Small intestine (tissue), 7 donors: ENCODE results near the gene ZNF521. TPM values are rescaled to one million over a fixed set of nuclear protein-coding genes. Genes with fewer than 3 reads are reported as not detected.

Experiments
- DNase-seq, 2 donors: peaks; one replicate each; pipeline versions ENCODE4 v3.0.0 to v3.0.0-alpha.2; 2013
- FAIRE-seq: peaks from 2 replicates; lab custom pipeline; 2012; peaks lifted over from hg19 to GRCh38; lab: Jason Lieb, UNC
- H3K27ac ChIP-seq, 3 donors: one replicate each; pipeline ENCODE4 v1.5.1; 2013; ENCODE audit warnings: low read length in 2 of 3, mild to moderate bottlenecking in 2 of 3, control low read depth in 1 of 3, inconsistent platforms in 1 of 3, low read depth in 1 of 3, moderate library complexity in 1 of 3
- H3K27me3 ChIP-seq, 3 donors: one replicate each; pipeline ENCODE4 v1.6.1; 2013; ENCODE audit warnings: low read length in 3 of 3, inconsistent platforms in 1 of 3; ENCODE audit not compliant: control insufficient read depth in 3 of 3, insufficient read depth in 3 of 3
- H3K36me3 ChIP-seq, 3 donors: one replicate each; pipeline ENCODE4 v1.6.1; 2013; ENCODE audit warnings: low read length in 3 of 3, inconsistent platforms in 1 of 3, low read depth in 1 of 3, mild to moderate bottlenecking in 1 of 3, moderate library complexity in 1 of 3; ENCODE audit not compliant: control insufficient read depth in 3 of 3, insufficient read depth in 2 of 3
- H3K4me1 ChIP-seq, 3 donors: one replicate each; pipeline ENCODE4 v1.6.1; 2013; ENCODE audit warnings: low read length in 2 of 3, inconsistent platforms in 1 of 3, low read depth in 1 of 3, mild to moderate bottlenecking in 1 of 3, moderate library complexity in 1 of 3; ENCODE audit not compliant: control insufficient read depth in 3 of 3, insufficient read depth in 2 of 3
- H3K4me3 ChIP-seq, 3 donors: one replicate each; pipeline ENCODE4 v1.5.1; 2013; ENCODE audit warnings: low read length in 3 of 3, control low read depth in 1 of 3, inconsistent platforms in 1 of 3, low read depth in 1 of 3, mild to moderate bottlenecking in 1 of 3, moderate library complexity in 1 of 3
- H3K9me3 ChIP-seq, 2 donors: one replicate each; pipeline ENCODE4 v1.6.1; 2013; ENCODE audit warnings: low read depth in 1 of 2, low read length in 1 of 2; ENCODE audit not compliant: control insufficient read depth in 2 of 2, insufficient read depth in 1 of 2
- WGBS, 3 donors: extraction: QIAGEN DNeasy Blood & Tissue Kit; methylation state at CpG; one replicate each; pipeline ENCODE4 v1.1.7; 2013; 5-methylcytosine and 5-hydroxymethylcytosine counted together
- polyA plus RNA-seq, 4 donors: library from polyadenylated mRNA; stranded (reverse) in 3 of 4; unstranded in 1 of 4; fragments of 200-250 nt in 3 of 4; fragments of 120-200 nt in 1 of 4; gene quantifications; one replicate each; pipeline versions ENCODE4 v1.2.1 to v1.2.3, GENCODE V29; 2013
- donor health status: healthy with polysubstance abuse.
- donor health status: control.
- donor health status: control.
- donor health status: Bipolar disorder and iron deficiency.
- donor health status: healthy.

Gene ZNF521
- polyA plus RNA-seq, 4 donors, result 3.5 to 5.5 (median 3.9) TPM; not detected in 1

GRCh38 chr18:25145731-25146511 is 206.0 kb downstream of the ZNF521 start:
- DNase-seq, result no peak
- no peaks in the 10 kb centered on the region for H3K27me3 ChIP-seq

DNA sequence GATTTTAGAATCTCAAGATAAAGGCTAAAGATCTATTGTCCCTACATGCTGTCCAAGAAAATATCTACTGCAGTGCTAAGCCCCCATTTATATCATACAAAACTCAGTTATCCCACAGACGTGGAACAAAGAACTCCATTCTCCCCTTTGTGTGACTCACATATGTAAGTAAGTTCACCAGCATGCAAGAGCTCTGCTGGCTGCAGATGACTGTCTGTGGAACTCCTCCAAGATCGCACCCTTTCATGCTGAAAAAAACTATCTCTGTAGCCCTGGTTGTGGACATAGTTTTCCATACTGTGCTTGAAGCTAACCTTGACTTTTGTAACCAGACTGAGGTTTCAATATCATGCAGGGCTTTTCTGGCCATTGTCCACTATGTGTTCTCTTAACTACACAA is 207.1 kb downstream of the ZNF521 start:
- Histone ChIP-seq H3K4me3 (no peak overlapping the region), H3K36me3 (no peaks in the 10 kb centered on the region), H3K9me3 (no peaks in the 10 kb centered on the region), H3K27me3 (no peaks in the 10 kb centered on the region), H3K27ac (no peak overlapping the region), H3K4me1 (peaks cover 0 to 2% (median 0%) of the 10 kb centered on the region in 3 donors)
- FAIRE-seq (no peak), DNase-seq (no peak)
- 52 to 61% (median 52%) methylated on average over 2 of the region's 2 CpGs for WGBS, 3 donors

More at GRCh38 chr18:25145731-25146511, 206.0 kb downstream of the ZNF521 start:
- FAIRE-seq, result no peak
- Histone ChIP-seq H3K27ac (no peak overlapping the region), H3K9me3 (no peaks in the 10 kb centered on the region), H3K4me1 (no peaks in the 10 kb centered on the region), H3K4me3 (no peak overlapping the region), H3K36me3 (no peaks in the 10 kb centered on the region)
- WGBS, 3 donors, result 43 to 69% (median 49%) methylated on average over 2 of the region's 2 CpGs

GRCh38 chr18:25141886-25142285 is 210.1 kb downstream of the ZNF521 start:
- Histone ChIP-seq H3K27me3 (no peaks in the 10 kb centered on the region), H3K27ac (no peak overlapping the region), H3K36me3 (no peaks in the 10 kb centered on the region), H3K4me1 (peaks cover 0 to 7% (median 0%) of the 10 kb centered on the region in 3 donors), H3K9me3 (no peaks in the 10 kb centered on the region), H3K4me3 (no peak overlapping the region)
- DNase-seq (no peak), FAIRE-seq (no peak)
- WGBS, 3 donors, result 68 to 79% (median 71%) methylated on average over 3 of the region's 3 CpGs

DNA sequence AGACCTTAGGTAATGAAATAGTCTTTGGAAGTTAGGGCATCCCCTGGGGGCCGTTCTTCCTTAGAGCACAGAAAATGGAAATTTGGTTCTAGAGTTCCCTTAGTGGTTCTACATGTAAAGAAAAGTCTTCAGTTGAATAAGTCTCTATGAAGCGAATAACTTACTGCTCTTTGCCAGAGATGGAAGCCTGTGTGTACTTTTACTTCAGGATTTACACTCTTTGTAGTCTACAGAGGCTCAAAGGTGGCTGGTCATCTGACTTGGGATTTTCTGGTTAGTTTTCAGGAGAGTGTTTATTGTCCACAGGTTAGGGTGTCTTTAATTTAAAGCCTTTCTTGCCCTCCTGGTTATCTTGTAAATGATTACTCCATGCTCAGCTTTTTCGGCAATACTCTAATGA is 210.6 kb downstream of the ZNF521 start:
- Histone ChIP-seq H3K27me3 (no peaks in the 10 kb centered on the region), H3K9me3 (no peaks in the 10 kb centered on the region), H3K36me3 (no peaks in the 10 kb centered on the region), H3K4me1 (peaks cover 0 to 9% (median 0%) of the 10 kb centered on the region in 3 donors), H3K4me3 (no peak overlapping the region), H3K27ac (no peak overlapping the region)
- DNase-seq (no peak), FAIRE-seq (no peak)
- WGBS, 3 donors, result 58 to 76% (median 67%) methylated on average over 3 of the region's 3 CpGs

- DNase-seq (no peak), FAIRE-seq (no peak)
- Histone ChIP-seq H3K27me3 (no peaks in the 10 kb centered on the region), H3K4me3 (no peak overlapping the region), H3K9me3 (no peaks in the 10 kb centered on the region), H3K4me1 (peaks cover 0 to 9% (median 0%) of the 10 kb centered on the region in 3 donors), H3K27ac (no peak overlapping the region), H3K36me3 (no peaks in the 10 kb centered on the region)
- 68 to 79% (median 73%) methylated on average over 4 of the region's 4 CpGs for WGBS, 3 donors
Observed at GRCh38 chr18:25140962-25141308, 211.0 kb downstream of the ZNF521 start.

GRCh38 chr18:25140124-25140961 is 211.6 kb downstream of the ZNF521 start:
- Histone ChIP-seq H3K4me1 (peaks cover 0 to 9% (median 0%) of the 10 kb centered on the region in 3 donors), H3K36me3 (no peaks in the 10 kb centered on the region), H3K4me3 (no peak overlapping the region), H3K27me3 (no peaks in the 10 kb centered on the region), H3K9me3 (no peaks in the 10 kb centered on the region), H3K27ac (no peak overlapping the region)
- FAIRE-seq, result no peak
- WGBS, 3 donors, result 59 to 70% (median 68%) methylated on average over 8 of the region's 8 CpGs
- DNase-seq, result no peak

DNA sequence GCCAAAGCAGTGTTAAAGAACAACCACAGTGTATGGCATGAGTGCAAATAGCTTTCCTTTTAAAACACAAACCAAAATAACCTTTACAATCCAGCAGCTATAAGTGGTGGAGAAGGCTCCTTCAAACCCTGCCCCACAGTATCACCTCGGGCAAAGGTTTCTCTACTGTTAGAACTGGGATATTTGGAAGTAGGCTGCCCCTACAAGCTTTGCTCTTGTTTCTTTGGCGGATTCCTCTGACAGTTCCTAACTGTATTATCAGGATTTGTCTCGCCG is 214.8 kb downstream of the ZNF521 start:
- WGBS, 3 donors, result 75 to 87% (median 86%) methylated on average over 4 of the region's 4 CpGs
- FAIRE-seq, result no peak
- no peak overlapping the region for H3K4me3 ChIP-seq

DNA sequence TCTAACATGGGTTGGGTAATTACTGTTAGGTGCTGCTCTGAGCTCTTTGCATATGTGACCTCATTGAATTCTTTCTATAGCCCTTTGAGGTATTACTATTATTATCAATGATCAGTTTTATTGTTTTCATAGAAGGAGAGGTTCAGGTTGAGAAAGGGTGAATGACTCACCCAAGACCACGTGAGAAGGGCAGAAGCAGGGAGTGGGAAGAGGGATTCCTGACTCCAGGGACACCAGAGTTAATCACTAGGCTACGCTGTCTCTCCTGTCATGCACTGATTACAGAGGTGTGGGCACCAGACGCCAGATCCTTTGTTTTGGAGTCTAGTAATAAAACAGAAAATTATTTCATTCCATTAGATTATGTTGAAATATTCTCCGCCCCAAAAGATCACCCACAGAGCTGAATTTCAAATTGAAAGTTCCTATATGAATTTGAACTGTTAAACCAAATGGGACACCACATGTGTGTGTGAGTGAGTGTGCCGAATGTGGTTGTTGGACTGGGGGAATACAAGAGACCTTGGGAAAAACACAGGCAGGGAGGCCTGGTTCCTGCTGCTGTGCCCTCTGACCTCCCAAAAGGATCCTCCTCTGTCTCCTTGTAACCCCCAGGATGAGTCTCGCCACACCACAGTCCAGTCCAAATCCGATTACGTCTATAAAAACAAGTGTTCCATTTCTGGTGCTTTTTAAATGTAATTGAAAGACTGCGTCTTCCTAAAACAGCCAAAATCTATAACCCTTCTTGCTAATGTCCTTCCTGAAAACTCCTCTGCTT is 215.4 kb downstream of the ZNF521 start:
- peak; percentile 1 to 40 for DNase-seq

More for the DNA sequence above, 214.8 kb downstream of the ZNF521 start:
- peaks cover 0 to 9% (median 0%) of the 10 kb centered on the region in 3 donors for H3K4me1 ChIP-seq
- no peaks in the 10 kb centered on the region for H3K9me3 ChIP-seq
- H3K27me3 ChIP-seq, result no peaks in the 10 kb centered on the region
- no peak for DNase-seq
- H3K36me3 ChIP-seq, result no peaks in the 10 kb centered on the region
- H3K27ac ChIP-seq, result no peak overlapping the region

More for the DNA sequence above, 215.4 kb downstream of the ZNF521 start:
- H3K4me3 ChIP-seq, result no peak overlapping the region
- H3K27me3 ChIP-seq, result no peaks in the 10 kb centered on the region
- H3K36me3 ChIP-seq, result no peaks in the 10 kb centered on the region
- FAIRE-seq, result no peak
- peaks cover 0 to 9% (median 0%) of the 10 kb centered on the region in 3 donors for H3K4me1 ChIP-seq
- H3K9me3 ChIP-seq, result no peaks in the 10 kb centered on the region
- WGBS, 3 donors, result 77 to 81% (median 78%) methylated on average over 9 of the region's 9 CpGs
- H3K27ac ChIP-seq, result no peak overlapping the region
